Kidney (tissue), 14 donors: Measurements from ENCODE around the gene TCERG1L. TPM values are rescaled to one million over a fixed set of nuclear protein-coding genes. Genes with fewer than 3 reads are reported as not detected.
"Not testable (repeated sequence)": the region's sequence is repeated elsewhere in the genome, so short reads cannot be mapped to it uniquely, and the experiment has no call there.

Source experiments
- DNase-seq, 5 donors: peaks; one replicate each; pipeline ENCODE4 v3.0.0-alpha.2; 2013 to 2020
- FAIRE-seq: peaks from 2 replicates; lab custom pipeline; 2012; peaks lifted over from hg19 to GRCh38; lab: Jason Lieb, UNC
- H3K27ac ChIP-seq, 2 donors: one replicate each; pipeline ENCODE4 v1.7.0; 2013; ENCODE audit warnings: low read depth in 2 of 2, low read length in 2 of 2, inconsistent platforms in 1 of 2
- H3K27me3 ChIP-seq: one replicate; pipeline ENCODE4 v1.7.1; 2013; ENCODE audit warnings: low read length, inconsistent platforms; ENCODE audit not compliant: control insufficient read depth, insufficient read depth
- H3K36me3 ChIP-seq, 3 donors: one replicate each; pipeline versions ENCODE4 v1.7.0 to v1.7.1; 2013; ENCODE audit warnings: low read length in 3 of 3, control low read depth in 1 of 3, inconsistent platforms in 1 of 3; ENCODE audit not compliant: insufficient read depth in 3 of 3, control insufficient read depth in 2 of 3
- H3K4me1 ChIP-seq, 3 donors: one replicate each; pipeline versions ENCODE4 v1.7.0 to v1.7.1; 2013; ENCODE audit warnings: low read length in 3 of 3, inconsistent platforms in 1 of 3, low read depth in 1 of 3; ENCODE audit not compliant: control insufficient read depth in 2 of 3, insufficient read depth in 2 of 3
- H3K4me3 ChIP-seq, 3 donors: one replicate each; pipeline versions ENCODE4 v1.7.0 to v1.8.1; 2013; ENCODE audit warnings: low read length in 3 of 3, control low read depth in 1 of 3, inconsistent platforms in 1 of 3
- H3K9ac ChIP-seq, 3 donors: one replicate each; pipeline versions ENCODE4 v1.7.0 to v1.7.1; 2013; ENCODE audit warnings: low read length in 3 of 3, control low read depth in 1 of 3, inconsistent platforms in 1 of 3
- H3K9me3 ChIP-seq, 3 donors: one replicate each; pipeline versions ENCODE4 v1.7.0 to v1.7.1; 2013; ENCODE audit warnings: low read length in 3 of 3, control low read depth in 1 of 3, inconsistent platforms in 1 of 3; ENCODE audit not compliant: control insufficient read depth in 2 of 3, insufficient read depth in 1 of 3
- intact Hi-C: fragments of 100-400 bp; cut with DNase I; formaldehyde crosslinking; loops from one replicate; pipeline ENCODE4 v1.11.1; 2022
- polyA plus RNA-seq: library from polyadenylated mRNA; stranded (reverse); fragments of 350-450 nt; fragmentation: Illumina TruSeq; extraction: RNeasy Lipid Tissue Mini Kit (QIAGEN cat#74804); gene quantifications from one replicate; pipeline ENCODE4 v1.2.3, GENCODE V29; 2014; ENCODE audit warnings: low read depth, low replicate concordance; ENCODE audit not compliant: insufficient read depth
- total RNA-seq: library from RNA; stranded (reverse); fragmentation: NEBNext Ultra II Directional; extraction: Animal tissue kit (Norgen Biotek cat#: 25700); gene quantifications from one replicate; pipeline ENCODE4 v1.2.1, GENCODE V29; 2021
- TF ChIP-seq, protein P1 (sequence below): IDR thresholded peaks from 3 replicates; pipeline ENCODE4 v1.5.1; 2012; ENCODE audit warnings: mild to moderate bottlenecking, moderate library complexity, borderline replicate concordance; ENCODE audit not compliant: insufficient read depth; ENCODE audit errors: extremely low read depth
- donor health status: control.
- donor health status: control.
- donor health status: control.
- donor health status: control.
- donor health status: control.
- donor health status: DM: yes; HTN: yes; CAD: no.
- donor health status: Normal renal cell carcinoma (clear cell type).

Gene TCERG1L
- total and polyA plus RNA-seq, 2 donors from 2014 or later: not detected

DNA sequence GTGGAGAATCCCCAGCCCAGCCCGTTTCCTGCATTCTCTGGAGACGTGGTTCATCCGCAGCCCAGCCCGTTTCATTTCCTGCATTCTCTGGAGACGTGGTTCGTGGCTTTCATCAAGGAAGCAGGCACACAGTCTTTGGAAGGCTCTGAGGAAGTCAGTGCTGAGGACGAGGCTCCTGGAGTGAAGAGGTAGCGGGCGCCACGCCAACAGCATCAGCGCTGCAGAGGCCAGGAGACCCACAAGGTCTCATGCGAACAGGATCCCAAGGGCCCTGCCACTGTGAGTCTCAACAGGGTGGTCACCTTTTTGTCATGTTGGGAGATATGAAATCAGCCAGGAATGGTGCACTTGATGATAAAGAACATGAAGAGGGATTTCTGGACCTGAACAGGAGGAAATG is 12.4 kb upstream of the TCERG1L start:
- Histone ChIP-seq H3K9me3 (no peaks in the 10 kb centered on the region), H3K4me1 (no peaks in the 10 kb centered on the region), H3K36me3 (no peaks in the 10 kb centered on the region), H3K27me3 (peaks cover 4% of the 10 kb centered on the region), H3K4me3 (no peak overlapping the region), H3K9ac (no peak overlapping the region), H3K27ac (no peak overlapping the region)
- no peak for FAIRE-seq
- intact Hi-C loops: no loop called here
- DNase-seq: no peak
- TF ChIP-seq, protein P1, sequence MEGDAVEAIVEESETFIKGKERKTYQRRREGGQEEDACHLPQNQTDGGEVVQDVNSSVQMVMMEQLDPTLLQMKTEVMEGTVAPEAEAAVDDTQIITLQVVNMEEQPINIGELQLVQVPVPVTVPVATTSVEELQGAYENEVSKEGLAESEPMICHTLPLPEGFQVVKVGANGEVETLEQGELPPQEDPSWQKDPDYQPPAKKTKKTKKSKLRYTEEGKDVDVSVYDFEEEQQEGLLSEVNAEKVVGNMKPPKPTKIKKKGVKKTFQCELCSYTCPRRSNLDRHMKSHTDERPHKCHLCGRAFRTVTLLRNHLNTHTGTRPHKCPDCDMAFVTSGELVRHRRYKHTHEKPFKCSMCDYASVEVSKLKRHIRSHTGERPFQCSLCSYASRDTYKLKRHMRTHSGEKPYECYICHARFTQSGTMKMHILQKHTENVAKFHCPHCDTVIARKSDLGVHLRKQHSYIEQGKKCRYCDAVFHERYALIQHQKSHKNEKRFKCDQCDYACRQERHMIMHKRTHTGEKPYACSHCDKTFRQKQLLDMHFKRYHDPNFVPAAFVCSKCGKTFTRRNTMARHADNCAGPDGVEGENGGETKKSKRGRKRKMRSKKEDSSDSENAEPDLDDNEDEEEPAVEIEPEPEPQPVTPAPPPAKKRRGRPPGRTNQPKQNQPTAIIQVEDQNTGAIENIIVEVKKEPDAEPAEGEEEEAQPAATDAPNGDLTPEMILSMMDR: no peak

GRCh38 chr10:131323025-131323424 is 11.5 kb upstream of the TCERG1L start:
- Histone ChIP-seq H3K4me3 (no peak overlapping the region), H3K27ac (no peak overlapping the region), H3K27me3 (peaks cover 4% of the 10 kb centered on the region), H3K9ac (no peak overlapping the region), H3K4me1 (no peaks in the 10 kb centered on the region), H3K36me3 (no peaks in the 10 kb centered on the region), H3K9me3 (no peaks in the 10 kb centered on the region)
- DNase-seq (no peak), FAIRE-seq (no peak)
- TF ChIP-seq, protein P1: no peak
- intact Hi-C loops: no loop called here

- intact Hi-C loops, DNase-seq, FAIRE-seq, H3K9ac ChIP-seq, H3K4me3 ChIP-seq, H3K36me3 ChIP-seq, H3K27me3 ChIP-seq, H3K27ac ChIP-seq, H3K9me3 ChIP-seq, H3K4me1 ChIP-seq: not testable (repeated sequence)
Measured at GRCh38 chr10:131322575-131322974, 11.1 kb upstream of the TCERG1L start.

DNA sequence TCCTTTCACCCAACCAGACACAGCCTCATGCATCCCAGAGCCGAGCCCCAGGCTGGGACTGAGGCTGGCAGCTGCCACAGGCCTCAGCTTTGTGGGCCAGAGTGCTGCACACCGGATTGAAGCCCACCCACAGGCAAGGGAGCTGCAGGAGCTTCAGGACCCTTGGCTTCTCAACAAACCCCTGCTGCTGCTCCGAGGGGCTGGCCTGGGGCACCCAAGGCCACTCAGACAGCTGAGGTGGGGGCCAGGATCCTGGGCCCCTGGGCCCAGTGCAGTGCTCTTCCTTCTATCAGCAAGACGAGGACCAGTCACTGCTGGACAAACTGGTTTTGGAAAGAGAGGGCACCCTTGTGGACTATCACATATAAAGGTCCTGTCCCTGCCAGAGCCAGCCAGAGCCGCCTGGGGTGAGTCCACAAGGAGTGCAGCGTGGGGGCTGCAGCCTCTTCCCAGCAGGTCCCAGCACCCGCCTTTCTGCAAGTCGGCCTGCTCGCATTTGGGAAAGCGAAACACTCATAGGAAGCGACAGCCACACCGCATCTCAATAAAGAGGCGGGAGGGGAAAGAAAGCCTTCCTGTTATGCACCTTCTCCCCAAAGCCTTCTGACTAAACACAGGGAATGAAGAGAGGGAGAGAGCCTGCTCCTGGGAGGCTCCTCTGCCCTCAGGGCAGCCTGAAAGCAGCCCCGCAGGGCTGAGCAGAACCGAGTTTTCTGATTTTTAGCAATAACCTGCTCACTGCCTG is 9.5 kb upstream of the TCERG1L start:
- H3K27me3 ChIP-seq: peaks cover 4% of the 10 kb centered on the region
- no peak for DNase-seq
- FAIRE-seq: no peak

More for the DNA sequence above, 9.5 kb upstream of the TCERG1L start:
- Histone ChIP-seq H3K9ac (no peak overlapping the region), H3K4me1 (no peaks in the 10 kb centered on the region), H3K27ac (no peak overlapping the region), H3K9me3 (no peaks in the 10 kb centered on the region), H3K4me3 (no peak overlapping the region), H3K36me3 (no peaks in the 10 kb centered on the region)
- TF ChIP-seq, protein P1: no peak
- intact Hi-C loops: no loop called here
